ENCODE measurements around the gene UCHL3.

GRCh38 chr13:75518439-75519088, 31.0 kb upstream of the UCHL3 start:
- no peak for TF ChIP-seq CTCF (IDR thresholded peaks at IDR 0.05)
- no peak for TF ChIP-seq POLR2A (IDR thresholded peaks at IDR 0.05)

All from testis (tissue), 2 donors.